Neural crest cell (in vitro differentiated cells): ENCODE measurements around the gene IL6ST. TPM values are rescaled to one million over a fixed set of nuclear protein-coding genes. Genes with fewer than 3 reads are reported as not detected.

ENCODE experiments used
- DNase-seq: peaks from one replicate; pipeline ENCODE4 v3.0.0; 2021; ENCODE audit warnings: low read depth, mixed read lengths, low spot score
- H3K27ac Mint-ChIP-seq: one replicate; pipeline ENCODE4 v1.8.0; 2021; ENCODE audit warnings: mild to moderate bottlenecking, mixed read lengths; ENCODE audit not compliant: unreplicated experiment
- H3K27me3 Mint-ChIP-seq: 2 replicates; pipeline ENCODE4 v1.8.0; 2021; ENCODE audit warnings: low read depth, mild to moderate bottlenecking, mixed read lengths
- H3K36me3 Mint-ChIP-seq: 2 replicates; pipeline ENCODE4 v1.8.0; 2021; ENCODE audit warnings: low read depth, mild to moderate bottlenecking, mixed read lengths
- H3K4me1 Mint-ChIP-seq: 2 replicates; pipeline ENCODE4 v1.8.0; 2021; ENCODE audit warnings: mixed read lengths
- H3K4me3 Mint-ChIP-seq: one replicate; pipeline ENCODE4 v1.8.0; 2021; ENCODE audit warnings: mild to moderate bottlenecking, mixed read lengths
- H3K9me3 Mint-ChIP-seq: 2 replicates; pipeline ENCODE4 v1.8.0; 2021; ENCODE audit warnings: mixed read lengths
- CTCF ChIP-seq: fragments of 200-600 bp; sonication (generic); conservative IDR thresholded peaks from 2 replicates; pipeline ENCODE4 v1.5.0; 2021; ENCODE audit warnings: antibody characterized with exemption, mild to moderate bottlenecking
- total RNA-seq: library from RNA; stranded (reverse); gene quantifications from 2 replicates; pipeline ENCODE4 v1.2.1, GENCODE V29; 2021

Gene IL6ST
- total RNA-seq, 1 donor from 2014 or later = 39.6 TPM

- H3K4me1 Mint-ChIP-seq = peaks cover 16% of the 10 kb centered on the region
- H3K9me3 Mint-ChIP-seq = no peaks in the 10 kb centered on the region
- TF ChIP-seq CTCF = no peak
- no peak for DNase-seq
- no peak overlapping the region for H3K4me3 Mint-ChIP-seq
- no peaks in the 10 kb centered on the region for H3K36me3 Mint-ChIP-seq
- peak overlapping the region; percentile 43 for H3K27ac Mint-ChIP-seq
- no peaks in the 10 kb centered on the region for H3K27me3 Mint-ChIP-seq
Measured at GRCh38 chr5:55920784-55921183, 74.0 kb downstream of the IL6ST start.

GRCh38 chr5:55919625-55920024 is 75.1 kb downstream of the IL6ST start:
- Mint-ChIP-seq H3K36me3 (no peaks in the 10 kb centered on the region), H3K4me1 (peaks cover 16% of the 10 kb centered on the region), H3K27ac (no peak overlapping the region), H3K9me3 (no peaks in the 10 kb centered on the region), H3K4me3 (no peak overlapping the region), H3K27me3 (no peaks in the 10 kb centered on the region)
- no peak for DNase-seq
- TF ChIP-seq CTCF = no peak

GRCh38 chr5:55918087-55919035 is 76.4 kb downstream of the IL6ST start:
- Mint-ChIP-seq H3K9me3 (no peaks in the 10 kb centered on the region), H3K27me3 (no peaks in the 10 kb centered on the region), H3K36me3 (no peaks in the 10 kb centered on the region), H3K4me1 (peaks cover 13% of the 10 kb centered on the region), H3K27ac (peak overlapping the region; percentile 17), H3K4me3 (no peak overlapping the region)
- DNase-seq = no peak
- TF ChIP-seq CTCF = no peak

- no peak for DNase-seq
- Mint-ChIP-seq H3K36me3 (no peaks in the 10 kb centered on the region), H3K27me3 (no peaks in the 10 kb centered on the region), H3K9me3 (no peaks in the 10 kb centered on the region), H3K4me3 (no peak overlapping the region), H3K4me1 (peaks cover 10% of the 10 kb centered on the region), H3K27ac (peak overlapping the region; percentile 19)
- TF ChIP-seq CTCF = no peak
Measured at GRCh38 chr5:55917402-55918086, 77.2 kb downstream of the IL6ST start.

GRCh38 chr5:55916986-55917385 is 77.8 kb downstream of the IL6ST start:
- TF ChIP-seq CTCF = no peak
- Mint-ChIP-seq H3K4me3 (no peak overlapping the region), H3K27ac (no peak overlapping the region), H3K27me3 (no peaks in the 10 kb centered on the region), H3K36me3 (no peaks in the 10 kb centered on the region), H3K9me3 (no peaks in the 10 kb centered on the region), H3K4me1 (peaks cover 10% of the 10 kb centered on the region)
- no peak for DNase-seq
